T47D (cell line): Measurements from ENCODE around the gene GK.
A peak's percentile ranks its signal among the peaks of the same experiment; 100 is the strongest.
"Not testable (repeated sequence)": the region's sequence is repeated elsewhere in the genome, so short reads cannot be mapped to it uniquely, and the experiment has no call there.

Experiments used
- DNase-seq, 2 experiments: peaks; one replicate each; pipeline versions ENCODE4 v3.0.0 to v3.0.0-alpha.2; 2011 to 2012; ENCODE audit warnings: low read depth in 1 of 2, low spot score in 1 of 2
- JUND ChIP-seq: IDR thresholded peaks from 2 replicates; pipeline ENCODE4 v1.6.1; 2012; ENCODE audit warnings: low read depth
- in situ Hi-C: cut with HindIII; loops from 2 replicates; pipeline ENCODE4 v1.10.0; 2016; ENCODE audit warnings: low sequenced_read_pairs, low pct_unique_long_range_greater_than_20kb

The GK gene

DNA sequence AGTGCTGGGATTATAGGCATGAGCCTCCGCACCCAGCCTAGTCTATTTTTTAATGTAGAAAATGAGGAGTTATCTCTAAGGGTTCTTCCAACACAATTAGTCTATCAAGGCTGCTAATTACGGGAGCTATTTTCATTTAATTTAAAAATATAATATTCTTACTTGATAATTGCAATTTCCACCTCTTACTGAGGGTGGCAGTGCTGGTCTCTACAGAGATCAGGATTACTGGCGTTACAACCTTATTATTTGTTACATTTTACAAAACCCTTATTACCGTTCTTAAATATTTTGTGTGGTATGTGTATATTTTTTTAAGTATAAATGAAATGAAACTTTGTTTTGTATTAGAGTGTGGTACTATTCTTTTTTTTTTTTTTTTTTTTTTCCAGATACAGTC lies 17.6 kb upstream of the GK start:
- DNase-seq, result peak in 1 of 2 experiments; percentile 29
- TF ChIP-seq JUND, result no peak
- in situ Hi-C loops, result no loop called here

DNA sequence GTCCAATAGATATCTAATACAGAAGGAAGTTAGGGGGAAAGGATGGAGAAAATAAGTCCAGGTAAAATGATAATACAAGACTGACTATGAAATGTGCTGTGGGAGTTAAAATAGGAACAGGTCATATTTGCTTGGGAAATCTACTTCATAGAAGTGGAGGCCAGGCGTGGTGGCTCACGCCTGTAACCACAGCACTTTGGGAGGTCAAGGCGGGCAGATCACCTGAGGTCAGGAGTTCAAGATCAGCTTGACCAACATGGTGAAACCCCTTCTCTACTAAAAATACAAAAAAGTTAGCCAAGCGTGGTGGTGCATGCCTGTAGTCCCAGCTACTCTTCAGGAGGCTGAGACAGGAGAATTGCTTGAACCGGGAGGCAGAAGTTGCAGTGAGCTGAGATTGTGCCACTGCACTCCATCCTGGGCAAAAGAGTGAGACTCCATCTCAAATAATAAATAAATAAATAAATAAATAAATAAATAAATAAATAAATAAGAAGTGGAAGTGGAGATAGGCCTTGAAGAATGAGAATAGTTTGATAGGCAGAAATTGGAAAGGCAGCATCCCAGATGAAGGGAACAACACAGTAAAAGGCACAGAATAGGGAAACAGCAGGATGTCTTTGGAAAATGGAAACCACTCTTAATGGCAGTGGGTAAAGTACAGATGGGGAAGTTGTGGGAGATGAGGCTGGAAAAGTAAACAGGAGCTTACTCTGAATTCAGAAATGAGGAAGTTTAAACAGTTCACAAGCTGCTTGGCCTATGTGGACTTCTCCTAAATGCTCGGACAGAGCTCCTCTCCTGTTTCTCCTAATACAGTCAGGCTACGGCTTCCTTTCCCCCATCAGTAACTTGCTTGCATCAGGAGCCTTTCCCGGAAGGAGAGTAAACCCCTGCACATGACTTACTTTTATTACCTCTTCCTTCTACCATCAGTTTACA lies 15.1 kb upstream of the GK start:
- in situ Hi-C loops, result no loop called here
- no peak for DNase-seq
- no peak for TF ChIP-seq JUND

- DNase-seq, in situ Hi-C loops: not testable (repeated sequence)
Measured at GRCh38 chrX:30639702-30640101, 13.5 kb upstream of the GK start.

GRCh38 chrX:30642642-30643041 lies 10.6 kb upstream of the GK start:
- TF ChIP-seq JUND, result no peak
- no peak for DNase-seq
- in situ Hi-C loops, result no loop called here

GRCh38 chrX:30643313-30643821 lies 9.9 kb upstream of the GK start:
- TF ChIP-seq JUND, result no peak
- in situ Hi-C loops, result no loop called here
- DNase-seq, result no peak

DNA sequence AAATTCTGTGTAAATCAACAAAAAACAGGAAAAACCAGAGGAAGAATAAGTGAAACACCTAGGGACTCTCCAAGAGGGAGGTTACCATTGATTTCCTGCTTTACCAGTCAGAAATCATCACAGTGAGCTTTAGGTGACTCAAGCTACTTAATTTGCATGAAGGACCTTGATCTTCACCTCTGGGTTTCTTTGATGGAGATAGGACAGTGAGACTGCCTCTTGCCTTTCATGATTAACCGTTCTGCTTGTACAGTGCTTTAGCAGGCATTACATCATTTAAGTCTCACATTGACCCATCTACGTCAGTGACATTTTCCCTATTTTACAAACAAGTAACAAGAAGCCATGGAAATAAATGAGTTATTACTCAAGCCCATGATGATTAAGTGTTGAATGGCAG lies 3.4 kb upstream of the GK start:
- TF ChIP-seq JUND, result no peak
- in situ Hi-C loops, result no loop called here
- DNase-seq, result no peak

- TF ChIP-seq JUND, result no peak
- in situ Hi-C loops, result no loop called here
- peak; percentile 88 to 96 for DNase-seq
Measured at GRCh38 chrX:30652527-30653414, 452 bp upstream of the GK start.

- in situ Hi-C loops, DNase-seq: not testable (repeated sequence)
Measured at GRCh38 chrX:30654386-30654785, 1.2 kb downstream of the GK start.

DNA sequence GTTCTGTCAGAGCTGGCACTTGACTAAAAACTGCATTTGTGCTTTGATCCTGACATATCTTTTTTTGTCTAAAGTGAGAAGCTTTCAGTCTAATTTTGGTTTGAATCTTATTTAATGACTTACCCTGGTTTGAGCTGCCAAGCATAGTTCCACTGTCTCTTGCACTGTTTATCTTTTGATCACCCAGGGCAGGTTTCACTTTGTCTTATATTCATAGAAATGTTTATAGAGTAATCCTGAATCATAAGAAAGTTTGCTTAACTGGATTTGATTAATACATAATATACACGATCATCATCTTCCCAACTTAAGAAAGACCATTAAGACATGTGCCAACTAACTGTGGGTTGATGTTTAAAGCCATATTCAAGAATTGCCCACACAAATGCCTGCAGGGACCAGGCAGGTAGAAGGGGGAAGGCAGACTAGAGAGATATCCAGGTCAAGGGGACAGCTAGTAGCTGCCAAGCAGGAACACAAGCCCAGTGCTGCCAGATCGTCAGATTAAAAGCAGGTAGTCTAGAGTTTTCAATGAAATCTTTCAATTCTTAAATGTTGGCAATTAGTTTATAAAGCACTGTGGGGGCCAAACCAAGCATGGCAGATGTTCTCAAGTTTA lies 1.9 kb downstream of the GK start:
- no peak for DNase-seq
- no peak for TF ChIP-seq JUND
- in situ Hi-C loops, result no loop called here

- no peak for TF ChIP-seq JUND
- DNase-seq, result no peak
Measured at GRCh38 chrX:30655991-30656390, 2.8 kb downstream of the GK start.

GRCh38 chrX:30657196-30658161 lies 4.3 kb downstream of the GK start:
- no peak for DNase-seq
- TF ChIP-seq JUND, result no peak
- in situ Hi-C loops, result no loop called here

More at GRCh38 chrX:30655991-30656390, 2.8 kb downstream of the GK start:
- in situ Hi-C loops, result no loop called here
